Measurements from ENCODE around the gene SLC44A1. TPM values are rescaled to one million over a fixed set of nuclear protein-coding genes. Genes with fewer than 3 reads are reported as not detected.

SLC44A1 gene
- total and polyA plus RNA-seq, 2 of the 13 experiments (the other 11 are each of a cell fraction or from before 2014, with no cell fraction given) = 21.4 to 40.8 TPM

DNA sequence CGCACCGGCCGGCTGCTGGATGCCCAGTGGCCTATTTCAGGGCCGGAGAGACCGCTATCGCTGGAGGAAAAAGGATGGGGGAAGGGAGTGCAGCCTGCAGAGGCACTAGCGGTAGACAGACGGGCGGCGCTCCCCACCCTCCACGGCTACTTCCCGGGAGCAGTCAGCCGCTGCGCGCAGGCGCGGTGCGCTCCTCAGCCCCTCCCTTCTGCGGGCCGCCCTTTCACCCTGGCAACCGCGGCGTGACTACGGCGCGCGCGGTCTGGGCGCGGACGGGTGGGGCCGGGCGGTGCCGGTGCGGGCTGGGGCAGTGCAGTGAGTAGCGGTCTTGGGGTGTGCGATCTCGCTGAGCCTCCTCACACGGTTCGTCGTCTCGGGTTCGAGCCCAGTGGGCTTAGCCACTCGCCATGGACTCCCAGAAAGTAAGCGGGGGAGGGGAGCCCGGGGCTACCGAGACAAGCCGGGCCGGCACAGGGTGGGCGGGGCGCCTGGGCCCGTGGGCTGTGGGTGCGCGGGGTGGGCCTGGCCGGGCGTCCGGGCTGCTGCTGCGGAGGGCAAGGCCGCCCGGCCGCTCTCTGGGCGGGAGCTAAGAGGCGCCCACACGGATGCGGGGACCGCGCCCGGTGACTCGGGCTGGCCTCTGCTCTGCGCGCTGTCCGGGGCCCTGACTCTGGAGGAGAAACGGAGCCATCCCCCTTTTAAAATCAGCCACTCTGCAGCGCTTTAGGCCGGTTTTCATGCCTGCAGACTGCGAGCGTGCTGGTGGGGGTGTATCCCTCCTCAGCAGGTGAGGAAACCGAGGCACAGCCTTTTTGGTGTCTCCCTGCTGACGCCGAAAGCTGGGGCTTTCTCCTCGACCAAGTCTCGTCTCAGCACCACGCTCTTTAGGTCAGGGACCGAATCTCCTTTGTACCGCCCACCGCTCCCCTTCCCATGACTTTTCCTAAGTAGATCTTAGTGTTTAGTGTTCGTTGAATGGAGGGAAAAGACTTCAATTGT, 203.7 kb downstream of the SLC44A1 start, which contains the start of gene FSD1L (continued):
- peak; percentile 96; the same call in 1 of the 2 replicates for TF ChIP-seq ZNF34 (CRISPR knock-in tag; IDR thresholded peaks at IDR 0.05; ENCODE audit: borderline replicate concordance)
- TF ChIP-seq, protein P1, sequence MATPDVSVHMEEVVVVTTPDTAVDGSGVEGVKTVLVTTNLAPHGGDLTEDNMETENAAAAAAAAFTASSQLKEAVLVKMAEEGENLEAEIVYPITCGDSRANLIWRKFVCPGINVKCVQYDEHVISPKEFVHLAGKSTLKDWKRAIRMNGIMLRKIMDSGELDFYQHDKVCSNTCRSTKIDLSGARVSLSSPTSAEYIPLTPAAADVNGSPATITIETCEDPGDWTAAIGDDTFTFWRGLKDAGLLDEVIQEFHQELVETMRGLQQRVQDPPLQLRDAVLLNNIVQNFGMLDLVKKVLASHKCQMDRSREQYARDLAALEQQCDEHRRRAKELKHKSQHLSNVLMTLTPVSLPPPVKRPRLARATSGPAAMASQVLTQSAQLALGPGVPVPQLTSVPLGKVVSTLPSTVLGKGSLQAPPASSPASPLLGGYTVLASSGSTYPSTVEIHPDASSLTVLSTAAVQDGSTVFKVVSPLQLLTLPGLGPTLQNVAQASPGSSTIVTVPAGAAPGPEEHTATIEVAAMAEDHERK (CRISPR knock-in tag; IDR thresholded peaks at IDR 0.05; ENCODE audit: low read depth) = 0 out of 2 replicates have a peak, but pooled peaks have one; percentile 48
- TF ChIP-seq KAT7 (CRISPR knock-in tag; IDR thresholded peaks at IDR 0.05; ENCODE audit: borderline replicate concordance) = no peak
- TF ChIP-seq ZNF143 (CRISPR knock-in tag; IDR thresholded peaks at IDR 0.05) = no peak
- no peak for TF ChIP-seq HOXA5 (CRISPR knock-in tag; IDR thresholded peaks at IDR 0.05)
- TF ChIP-seq, protein P2, sequence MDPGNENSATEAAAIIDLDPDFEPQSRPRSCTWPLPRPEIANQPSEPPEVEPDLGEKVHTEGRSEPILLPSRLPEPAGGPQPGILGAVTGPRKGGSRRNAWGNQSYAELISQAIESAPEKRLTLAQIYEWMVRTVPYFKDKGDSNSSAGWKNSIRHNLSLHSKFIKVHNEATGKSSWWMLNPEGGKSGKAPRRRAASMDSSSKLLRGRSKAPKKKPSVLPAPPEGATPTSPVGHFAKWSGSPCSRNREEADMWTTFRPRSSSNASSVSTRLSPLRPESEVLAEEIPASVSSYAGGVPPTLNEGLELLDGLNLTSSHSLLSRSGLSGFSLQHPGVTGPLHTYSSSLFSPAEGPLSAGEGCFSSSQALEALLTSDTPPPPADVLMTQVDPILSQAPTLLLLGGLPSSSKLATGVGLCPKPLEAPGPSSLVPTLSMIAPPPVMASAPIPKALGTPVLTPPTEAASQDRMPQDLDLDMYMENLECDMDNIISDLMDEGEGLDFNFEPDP (CRISPR knock-in tag; conservative IDR thresholded peaks at IDR 0.05) = no peak
- peak; percentile 67 for TF ChIP-seq HNRNPK (IDR thresholded peaks at IDR 0.05; ENCODE audit: low read depth, low read length, poor library complexity, severe bottlenecking)
- no peak for TF ChIP-seq SRSF9 (IDR thresholded peaks at IDR 0.05; ENCODE audit: borderline replicate concordance, insufficient read depth, low read depth, low read length, poor library complexity, severe bottlenecking)
- peak; percentile 45; the same call in 1 of the 2 replicates for TF ChIP-seq NCOR1 (IDR thresholded peaks at IDR 0.05; ENCODE audit: borderline replicate concordance, low read length)
- no peak for TF ChIP-seq ZNF367 (CRISPR knock-in tag; IDR thresholded peaks at IDR 0.05; ENCODE audit: borderline replicate concordance)
- TF ChIP-seq IRF2 (CRISPR knock-in tag; IDR thresholded peaks at IDR 0.05) = peak; percentile 42; the same call in 1 of the 2 replicates
- TF ChIP-seq DDIT3 (CRISPR knock-in tag; IDR thresholded peaks at IDR 0.05) = no peak
- no peak for TF ChIP-seq ZBTB49 (CRISPR knock-in tag; IDR thresholded peaks at IDR 0.05; ENCODE audit: borderline replicate concordance)
- peak; percentile 88 for TF ChIP-seq CCDC6 (CRISPR knock-in tag; IDR thresholded peaks at IDR 0.05)
- 0 out of 2 replicates have a peak, but pooled peaks have one; percentile 17 for TF ChIP-seq ZNF782 (CRISPR knock-in tag; IDR thresholded peaks at IDR 0.05; ENCODE audit: borderline replicate concordance)
- no peak for TF ChIP-seq ZNF891 (CRISPR knock-in tag; IDR thresholded peaks at IDR 0.05)
- TF ChIP-seq KDM3A (CRISPR knock-in tag; IDR thresholded peaks at IDR 0.05; ENCODE audit: low read depth) = no peak
- TF ChIP-seq THAP11 (CRISPR knock-in tag; IDR thresholded peaks at IDR 0.05) = peak; percentile 38; the same call in 1 of the 2 replicates
- TF ChIP-seq, protein P3, sequence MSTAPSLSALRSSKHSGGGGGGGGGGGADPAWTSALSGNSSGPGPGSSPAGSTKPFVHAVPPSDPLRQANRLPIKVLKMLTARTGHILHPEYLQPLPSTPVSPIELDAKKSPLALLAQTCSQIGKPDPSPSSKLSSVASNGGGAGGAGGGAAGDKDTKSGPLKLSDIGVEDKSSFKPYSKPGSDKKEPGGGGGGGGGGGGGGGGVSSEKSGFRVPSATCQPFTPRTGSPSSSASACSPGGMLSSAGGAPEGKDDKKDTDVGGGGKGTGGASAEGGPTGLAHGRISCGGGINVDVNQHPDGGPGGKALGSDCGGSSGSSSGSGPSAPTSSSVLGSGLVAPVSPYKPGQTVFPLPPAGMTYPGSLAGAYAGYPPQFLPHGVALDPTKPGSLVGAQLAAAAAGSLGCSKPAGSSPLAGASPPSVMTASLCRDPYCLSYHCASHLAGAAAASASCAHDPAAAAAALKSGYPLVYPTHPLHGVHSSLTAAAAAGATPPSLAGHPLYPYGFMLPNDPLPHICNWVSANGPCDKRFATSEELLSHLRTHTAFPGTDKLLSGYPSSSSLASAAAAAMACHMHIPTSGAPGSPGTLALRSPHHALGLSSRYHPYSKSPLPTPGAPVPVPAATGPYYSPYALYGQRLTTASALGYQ (CRISPR knock-in tag; IDR thresholded peaks at IDR 0.05) = peak; percentile 65; the same call in 1 of the 2 replicates
- no peak for TF ChIP-seq FIP1L1 (IDR thresholded peaks at IDR 0.05; ENCODE audit: borderline replicate concordance, insufficient read depth, low read depth, low read length)
